GM21576 (cell line): ENCODE measurements around the gene MCTP1.

Experiments used
- ATAC-seq: cut with Tn5 transposase; IDR thresholded peaks from one replicate; pipeline ENCODE4 v1.9.1; 2021; ENCODE audit warnings: mild to moderate bottlenecking, moderate library complexity; ENCODE audit not compliant: unreplicated experiment

The MCTP1 gene

GRCh38 chr5:95080441-95080840 lies 204.5 kb downstream of the MCTP1 start:
- no peak for ATAC-seq

GRCh38 chr5:95080030-95080429 lies 204.9 kb downstream of the MCTP1 start:
- no peak for ATAC-seq

GRCh38 chr5:95078868-95079267 lies 206.0 kb downstream of the MCTP1 start:
- no peak for ATAC-seq

- ATAC-seq: no peak
Observed at GRCh38 chr5:95076395-95077185, 208.3 kb downstream of the MCTP1 start.

GRCh38 chr5:95075111-95075510 lies 209.8 kb downstream of the MCTP1 start:
- ATAC-seq: peak; percentile 43

GRCh38 chr5:95072281-95072680 lies 212.6 kb downstream of the MCTP1 start:
- ATAC-seq: no peak

GRCh38 chr5:95070866-95071265 lies 214.0 kb downstream of the MCTP1 start:
- ATAC-seq: no peak

- ATAC-seq: no peak
Observed at GRCh38 chr5:95070453-95070852, 214.4 kb downstream of the MCTP1 start.

- ATAC-seq: no peak
Observed at GRCh38 chr5:95069948-95070347, 214.9 kb downstream of the MCTP1 start.

GRCh38 chr5:95069021-95069420 lies 215.9 kb downstream of the MCTP1 start:
- ATAC-seq: no peak

GRCh38 chr5:95068289-95068910 lies 216.5 kb downstream of the MCTP1 start:
- ATAC-seq: no peak

GRCh38 chr5:95066048-95066447 lies 218.8 kb downstream of the MCTP1 start:
- no peak for ATAC-seq

- no peak for ATAC-seq
Observed at GRCh38 chr5:95063492-95063891, 221.4 kb downstream of the MCTP1 start.

GRCh38 chr5:95060098-95060497 lies 224.8 kb downstream of the MCTP1 start:
- ATAC-seq: no peak

- ATAC-seq: no peak
Observed at GRCh38 chr5:95059636-95060035, 225.3 kb downstream of the MCTP1 start.

- no peak for ATAC-seq
Observed at GRCh38 chr5:95057615-95058014, 227.3 kb downstream of the MCTP1 start.

GRCh38 chr5:95053253-95053652 lies 231.6 kb downstream of the MCTP1 start:
- no peak for ATAC-seq

- ATAC-seq: no peak
Observed at GRCh38 chr5:95050708-95051107, 234.2 kb downstream of the MCTP1 start.

- no peak for ATAC-seq
Observed at GRCh38 chr5:95048628-95049027, 236.3 kb downstream of the MCTP1 start.

GRCh38 chr5:95045181-95045965 lies 239.5 kb downstream of the MCTP1 start:
- ATAC-seq: no peak

- no peak for ATAC-seq
Observed at GRCh38 chr5:95044096-95044495, 240.8 kb downstream of the MCTP1 start.

- no peak for ATAC-seq
Observed at GRCh38 chr5:95043648-95044047, 241.2 kb downstream of the MCTP1 start.
